MCF 10A (cell line): Measurements from ENCODE around the gene TTC39C. TPM values are rescaled to one million over a fixed set of nuclear protein-coding genes. Genes with fewer than 3 reads are reported as not detected.
"Not testable (repeated sequence)": the region's sequence is repeated elsewhere in the genome, so short reads cannot be mapped to it uniquely, and the experiment has no call there.

Experiments used
- BruUV-seq: library from RNA; stranded (reverse); fragments of 400-500 nt; replicated peaks from 2 replicates; lab custom pipeline; 2021; lab: Mats Ljungman, UMichigan
- CTCF ChIA-PET: fragments of 300-600 bp; sonication (Branson Sonifier 250); formaldehyde crosslinking; extraction: SDS; loops from one replicate; lab custom pipeline; 2021; ENCODE audit warnings: antibody characterized with exemption, inconsistent platforms; lab: Yijun Ruan, JAX
- POLR2A ChIA-PET: fragments of 300-600, 350-650 bp; sonication (Branson Sonifier 250); formaldehyde crosslinking; extraction: SDS; loops from one replicate; lab custom pipeline; 2020; ENCODE audit warnings: antibody characterized with exemption, inconsistent platforms; lab: Yijun Ruan, JAX
- DNase-seq: peaks from one replicate; pipeline ENCODE4 v3.0.0-alpha.2; 2018; ENCODE audit not compliant: unreplicated experiment
- H3K27ac Mint-ChIP-seq: one replicate; pipeline ENCODE4 v1.8.0; 2022; ENCODE audit warnings: mild to moderate bottlenecking, low read depth, mixed read lengths; ENCODE audit not compliant: unreplicated experiment
- H3K27me3 Mint-ChIP-seq: one replicate; pipeline ENCODE4 v1.8.0; 2022; ENCODE audit warnings: mixed read lengths; ENCODE audit not compliant: insufficient read depth, unreplicated experiment
- H3K36me3 Mint-ChIP-seq: one replicate; pipeline ENCODE4 v1.8.0; 2022; ENCODE audit warnings: mild to moderate bottlenecking, moderate library complexity, mixed read lengths; ENCODE audit not compliant: insufficient read depth, unreplicated experiment
- H3K4me1 Mint-ChIP-seq: one replicate; pipeline ENCODE4 v1.8.0; 2022; ENCODE audit warnings: mixed read lengths; ENCODE audit not compliant: insufficient read depth, unreplicated experiment
- H3K4me3 Mint-ChIP-seq: one replicate; pipeline ENCODE4 v1.8.0; 2022; ENCODE audit warnings: mild to moderate bottlenecking, moderate library complexity, mixed read lengths; ENCODE audit not compliant: unreplicated experiment
- H3K9me3 Mint-ChIP-seq: one replicate; pipeline ENCODE4 v1.8.0; 2022; ENCODE audit warnings: mixed read lengths; ENCODE audit not compliant: unreplicated experiment
- intact Hi-C: fragments of 100-400 bp; cut with micrococcal nuclease; formaldehyde crosslinking; loops from 2 replicates; pipeline ENCODE4 v1.14.1; 2022
- total RNA-seq: library from RNA; stranded (reverse); gene quantifications from 2 replicates; pipeline ENCODE4 v1.2.3, GENCODE V29; 2022
- TF ChIP-seq, protein P1 (sequence below): fragments of 200-600 bp; IDR thresholded peaks from one replicate; pipeline ENCODE4 v1.8.0; 2022; ENCODE audit warnings: antibody characterized with exemption, mild to moderate bottlenecking; ENCODE audit not compliant: unreplicated experiment

The TTC39C gene
- total RNA-seq, 1 experiment from 2014 or later: 12.9 TPM

DNA sequence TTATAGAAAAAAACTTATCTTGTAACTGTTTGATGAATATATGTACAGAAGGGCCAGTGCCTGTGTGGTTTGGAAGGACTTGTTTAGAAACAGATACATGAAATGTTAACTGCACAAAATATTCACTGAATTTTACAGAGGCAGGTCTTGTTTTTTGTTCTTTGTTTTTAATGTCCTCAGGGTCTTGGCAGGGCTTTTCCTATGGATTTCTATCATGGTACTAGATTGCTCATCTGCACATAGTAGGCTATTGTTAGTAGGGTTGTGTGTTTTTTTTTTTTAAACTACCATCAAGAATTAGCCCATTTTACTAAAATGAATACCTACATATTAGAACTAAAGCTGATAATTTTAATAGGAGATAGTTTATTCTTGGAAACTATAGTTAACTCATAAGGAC, 127.8 kb downstream of the TTC39C start:
- CTCF ChIA-PET: interaction anchor here (0.6 kb wide), 1 partner anchor 49 kb away, joined by 4 read pairs; no protein-coding TSS in a partner anchor

DNA sequence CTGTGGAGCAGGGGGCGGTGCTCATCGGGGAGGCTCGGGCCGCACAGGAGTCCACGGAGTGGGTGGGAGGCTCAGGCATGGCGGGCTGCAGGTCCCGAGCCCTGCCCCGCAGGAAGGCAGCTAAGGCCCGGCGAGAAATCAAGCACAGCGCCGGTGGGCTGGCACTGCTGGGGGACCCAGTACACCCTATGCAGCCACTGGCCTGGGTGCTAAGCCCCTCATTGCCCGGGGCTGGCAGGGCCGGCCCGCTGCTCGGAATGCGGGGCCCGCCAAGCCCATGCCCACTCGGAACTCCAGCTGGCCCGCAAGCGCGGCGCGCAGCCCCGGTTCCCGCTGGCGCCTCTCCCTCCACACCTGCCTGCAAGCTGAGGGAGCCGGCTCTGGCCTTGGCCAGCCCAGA, 135.0 kb downstream of the TTC39C start:
- H3K27me3 Mint-ChIP-seq, H3K36me3 Mint-ChIP-seq, intact Hi-C loops, BruUV-seq, H3K27ac Mint-ChIP-seq, H3K9me3 Mint-ChIP-seq, H3K4me3 Mint-ChIP-seq, DNase-seq, H3K4me1 Mint-ChIP-seq: not testable (repeated sequence)
- ChIA-PET CTCF (interaction anchor here (0.7 to 2.9 kb wide), 2 partner anchors 28 to 50 kb away, joined by 3 to 12 read pairs; no protein-coding TSS in a partner anchor), POLR2A (interaction anchor here (1.6 kb wide), 1 partner anchor 11 kb away, joined by 4 read pairs; the partner anchor contains the start of gene CABYR)

More for the DNA sequence above, 127.8 kb downstream of the TTC39C start:
- BruUV-seq: no TSS peak
- no peaks in the 10 kb centered on the region for H3K27me3 Mint-ChIP-seq
- TF ChIP-seq, protein P1, sequence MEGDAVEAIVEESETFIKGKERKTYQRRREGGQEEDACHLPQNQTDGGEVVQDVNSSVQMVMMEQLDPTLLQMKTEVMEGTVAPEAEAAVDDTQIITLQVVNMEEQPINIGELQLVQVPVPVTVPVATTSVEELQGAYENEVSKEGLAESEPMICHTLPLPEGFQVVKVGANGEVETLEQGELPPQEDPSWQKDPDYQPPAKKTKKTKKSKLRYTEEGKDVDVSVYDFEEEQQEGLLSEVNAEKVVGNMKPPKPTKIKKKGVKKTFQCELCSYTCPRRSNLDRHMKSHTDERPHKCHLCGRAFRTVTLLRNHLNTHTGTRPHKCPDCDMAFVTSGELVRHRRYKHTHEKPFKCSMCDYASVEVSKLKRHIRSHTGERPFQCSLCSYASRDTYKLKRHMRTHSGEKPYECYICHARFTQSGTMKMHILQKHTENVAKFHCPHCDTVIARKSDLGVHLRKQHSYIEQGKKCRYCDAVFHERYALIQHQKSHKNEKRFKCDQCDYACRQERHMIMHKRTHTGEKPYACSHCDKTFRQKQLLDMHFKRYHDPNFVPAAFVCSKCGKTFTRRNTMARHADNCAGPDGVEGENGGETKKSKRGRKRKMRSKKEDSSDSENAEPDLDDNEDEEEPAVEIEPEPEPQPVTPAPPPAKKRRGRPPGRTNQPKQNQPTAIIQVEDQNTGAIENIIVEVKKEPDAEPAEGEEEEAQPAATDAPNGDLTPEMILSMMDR: no peak
- no peak overlapping the region for H3K27ac Mint-ChIP-seq
- H3K36me3 Mint-ChIP-seq: no peaks in the 10 kb centered on the region
- no peak for DNase-seq
- no peak overlapping the region for H3K4me3 Mint-ChIP-seq
- H3K9me3 Mint-ChIP-seq: no peaks in the 10 kb centered on the region
- intact Hi-C loops: no loop called here
- no peaks in the 10 kb centered on the region for H3K4me1 Mint-ChIP-seq
- POLR2A ChIA-PET: no interaction called here

DNA sequence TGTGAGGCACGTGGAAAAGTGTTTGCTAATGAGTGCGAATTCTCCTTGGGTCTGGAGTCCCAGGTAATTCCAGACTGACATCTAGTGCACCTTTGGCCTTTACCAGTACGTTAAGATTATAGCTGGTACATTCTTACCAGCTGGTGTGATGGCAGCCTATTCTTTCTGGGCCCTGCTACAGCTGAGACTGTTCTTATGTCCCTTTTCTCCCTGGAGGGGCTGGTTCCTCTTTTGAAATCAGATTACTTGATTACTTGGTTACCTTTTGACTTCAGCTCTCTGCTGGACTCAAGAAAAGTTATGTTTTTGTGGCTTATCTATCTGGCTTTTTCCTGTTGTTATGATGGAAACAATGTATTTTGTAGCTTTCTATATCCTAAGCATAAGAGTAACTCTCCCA, 138.8 kb downstream of the TTC39C start:
- DNase-seq: no peak
- TF ChIP-seq, protein P1: no peak
- Mint-ChIP-seq H3K36me3 (peaks cover 6% of the 10 kb centered on the region), H3K4me3 (no peak overlapping the region), H3K9me3 (no peaks in the 10 kb centered on the region), H3K27me3 (no peaks in the 10 kb centered on the region), H3K27ac (no peak overlapping the region), H3K4me1 (no peaks in the 10 kb centered on the region)
- BruUV-seq: no TSS peak
- CTCF ChIA-PET: interaction anchor here (1.4 kb wide), 1 partner anchor 33 kb away, joined by 4 read pairs; no protein-coding TSS in a partner anchor
- POLR2A ChIA-PET: interaction anchor here (0.7 kb wide), 1 partner anchor 12 kb away, joined by 3 read pairs; no protein-coding TSS in a partner anchor
- intact Hi-C loops: no loop called here

DNA sequence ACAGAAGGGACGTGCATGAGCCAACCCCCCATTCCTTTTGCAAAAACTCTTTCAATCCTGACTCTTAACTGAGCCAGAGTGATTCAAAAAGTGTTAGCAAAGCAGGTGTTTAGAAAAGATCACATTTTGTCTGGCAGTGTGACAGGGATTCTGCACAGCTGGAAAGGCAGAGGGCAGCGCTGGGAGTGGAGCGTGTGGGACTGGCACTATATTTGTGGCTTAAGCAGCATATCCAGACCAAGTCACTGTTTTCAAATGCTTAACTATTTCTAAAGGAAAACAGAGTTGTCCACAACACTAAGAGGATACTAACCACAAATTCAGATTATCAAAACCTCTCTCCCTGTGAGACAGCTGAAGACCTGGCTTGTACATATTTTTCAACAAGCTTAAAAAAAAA, 143.3 kb downstream of the TTC39C start:
- ChIA-PET POLR2A (interaction anchor here (0.7 kb wide), 1 partner anchor 239 kb away, joined by 5 read pairs; the partner anchor contains the start of gene OSBPL1A), CTCF (no interaction called here)
- Mint-ChIP-seq H3K36me3 (peaks cover 27% of the 10 kb centered on the region), H3K4me3 (no peak overlapping the region), H3K27ac (no peak overlapping the region), H3K4me1 (peaks cover 10% of the 10 kb centered on the region), H3K9me3 (no peaks in the 10 kb centered on the region), H3K27me3 (no peaks in the 10 kb centered on the region)
- intact Hi-C loops: no loop called here
- BruUV-seq: no TSS peak
- TF ChIP-seq, protein P1: no peak
- DNase-seq: no peak
